Tibial artery (tissue), 4 donors: ENCODE data around the gene SLC25A13.

Source experiments
- DNase-seq, 2 donors: peaks; one replicate each; pipeline ENCODE4 v3.0.0-alpha.2; 2019
- H3K27ac ChIP-seq, 2 donors: fragments of 200-600 bp; sonication (generic) in 1 of 2; 1 replicate in 1 of 2; 2 replicates in 1 of 2; pipeline ENCODE4 v1.5.1; 2018 to 2019; ENCODE audit warnings: mild to moderate bottlenecking in 1 of 2
- H3K27me3 ChIP-seq, 2 donors: fragments of 200-600 bp; sonication (generic) in 1 of 2; one replicate each; pipeline versions ENCODE4 v1.5.1 to v1.6.0; 2016 to 2019
- H3K36me3 ChIP-seq, 3 donors: fragments of 200-600 bp; sonication (generic) in 2 of 3; one replicate each; pipeline ENCODE4 v1.5.1; 2016 to 2019; ENCODE audit warnings: mild to moderate bottlenecking in 2 of 3
- H3K4me1 ChIP-seq, 4 donors: fragments of 200-600 bp; sonication (generic) in 2 of 4; 1 replicate in 3 of 4; 2 replicates in 1 of 4; pipeline ENCODE4 v1.5.1; 2016 to 2019
- H3K4me3 ChIP-seq, 2 donors: fragments of 200-600 bp; sonication (generic) in 1 of 2; 1 replicate in 1 of 2; 2 replicates in 1 of 2; pipeline ENCODE4 v1.5.1; 2018 to 2019; ENCODE audit warnings: mild to moderate bottlenecking in 2 of 2
- H3K9me3 ChIP-seq, 3 donors: fragments of 200-600 bp; sonication (generic) in 1 of 3; one replicate each; pipeline ENCODE4 v1.5.1; 2016 to 2019
- intact Hi-C: fragments of 100-400 bp; cut with DNase I; formaldehyde crosslinking; loops from one replicate; pipeline ENCODE4 v1.15.0; 2023; ENCODE audit warnings: low total_unique reads
- TF ChIP-seq, protein P1 (sequence below), 2 experiments: fragments of 200-600 bp in 1 of 2; fragments of 450-650 bp in 1 of 2; IDR thresholded peaks; one replicate each; pipeline ENCODE4 v1.5.1; 2017 to 2019; ENCODE audit warnings: antibody characterized with exemption in 2 of 2, mild to moderate bottlenecking in 1 of 2, moderate library complexity in 1 of 2

Gene SLC25A13

DNA sequence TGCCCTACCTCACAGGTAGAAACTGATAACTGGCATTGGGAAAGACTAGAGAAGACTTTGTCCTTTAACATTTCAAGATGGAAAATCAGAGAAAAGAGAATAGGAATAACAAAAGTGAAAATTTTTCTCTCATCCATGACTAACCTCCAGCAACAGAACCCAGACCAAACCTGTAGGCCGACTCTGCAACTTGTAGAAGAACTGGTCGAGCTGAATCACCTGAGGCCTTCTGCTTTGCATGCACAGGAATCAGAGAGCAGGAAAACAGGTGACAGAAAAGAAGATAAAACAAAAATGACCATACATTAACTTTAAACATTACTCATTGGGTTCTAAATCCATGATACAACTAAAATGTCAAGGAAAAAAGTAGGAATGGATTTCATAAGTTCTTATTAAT, 137.1 kb downstream of the SLC25A13 start:
- intact Hi-C loops = no loop called here

DNA sequence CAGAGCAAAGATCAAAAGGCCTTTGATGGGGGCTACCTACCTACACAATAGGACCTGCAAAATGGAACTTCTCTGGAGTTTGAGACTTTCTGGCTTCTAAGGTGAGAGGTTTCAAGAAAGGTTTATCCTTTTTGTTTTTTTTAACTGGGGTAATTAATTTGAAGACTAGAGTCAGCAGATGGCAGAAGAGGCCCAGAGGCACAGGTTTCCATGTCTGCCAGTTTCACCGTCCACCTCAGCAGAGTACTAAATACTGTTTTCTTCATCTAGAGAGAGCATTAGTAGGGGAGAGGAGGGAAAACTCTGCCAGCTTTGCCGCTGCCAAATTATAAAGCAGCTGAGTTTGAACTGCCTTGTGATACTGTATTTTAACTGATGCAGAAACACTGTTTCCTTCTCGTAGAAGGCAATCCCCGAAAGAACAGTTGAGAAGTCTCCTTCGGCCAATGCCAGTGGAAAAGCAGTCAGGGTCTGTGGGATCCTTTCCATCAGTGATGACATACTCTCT, 138.7 kb downstream of the SLC25A13 start:
- peaks cover 31 to 39% (median 34%) of the 10 kb centered on the region in 3 donors for H3K36me3 ChIP-seq
- intact Hi-C loops = no loop called here
- no peak overlapping the region for H3K27ac ChIP-seq
- H3K4me3 ChIP-seq = no peak overlapping the region
- H3K4me1 ChIP-seq = peaks cover 0 to 7% (median 0%) of the 10 kb centered on the region in 4 donors
- TF ChIP-seq, protein P1, sequence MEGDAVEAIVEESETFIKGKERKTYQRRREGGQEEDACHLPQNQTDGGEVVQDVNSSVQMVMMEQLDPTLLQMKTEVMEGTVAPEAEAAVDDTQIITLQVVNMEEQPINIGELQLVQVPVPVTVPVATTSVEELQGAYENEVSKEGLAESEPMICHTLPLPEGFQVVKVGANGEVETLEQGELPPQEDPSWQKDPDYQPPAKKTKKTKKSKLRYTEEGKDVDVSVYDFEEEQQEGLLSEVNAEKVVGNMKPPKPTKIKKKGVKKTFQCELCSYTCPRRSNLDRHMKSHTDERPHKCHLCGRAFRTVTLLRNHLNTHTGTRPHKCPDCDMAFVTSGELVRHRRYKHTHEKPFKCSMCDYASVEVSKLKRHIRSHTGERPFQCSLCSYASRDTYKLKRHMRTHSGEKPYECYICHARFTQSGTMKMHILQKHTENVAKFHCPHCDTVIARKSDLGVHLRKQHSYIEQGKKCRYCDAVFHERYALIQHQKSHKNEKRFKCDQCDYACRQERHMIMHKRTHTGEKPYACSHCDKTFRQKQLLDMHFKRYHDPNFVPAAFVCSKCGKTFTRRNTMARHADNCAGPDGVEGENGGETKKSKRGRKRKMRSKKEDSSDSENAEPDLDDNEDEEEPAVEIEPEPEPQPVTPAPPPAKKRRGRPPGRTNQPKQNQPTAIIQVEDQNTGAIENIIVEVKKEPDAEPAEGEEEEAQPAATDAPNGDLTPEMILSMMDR (IDR thresholded peaks at IDR 0.05) = no peak
- DNase-seq = no peak
- H3K27me3 ChIP-seq = no peaks in the 10 kb centered on the region
- no peaks in the 10 kb centered on the region for H3K9me3 ChIP-seq

More for the DNA sequence above, 137.1 kb downstream of the SLC25A13 start:
- Histone ChIP-seq H3K4me3 (no peak overlapping the region), H3K36me3 (peaks cover 31 to 37% (median 34%) of the 10 kb centered on the region in 3 donors), H3K27ac (no peak overlapping the region), H3K27me3 (no peaks in the 10 kb centered on the region), H3K9me3 (no peaks in the 10 kb centered on the region), H3K4me1 (peaks cover 0 to 21% (median 6%) of the 10 kb centered on the region in 4 donors)
- DNase-seq = no peak
- TF ChIP-seq, protein P1 (IDR thresholded peaks at IDR 0.05) = no peak

DNA sequence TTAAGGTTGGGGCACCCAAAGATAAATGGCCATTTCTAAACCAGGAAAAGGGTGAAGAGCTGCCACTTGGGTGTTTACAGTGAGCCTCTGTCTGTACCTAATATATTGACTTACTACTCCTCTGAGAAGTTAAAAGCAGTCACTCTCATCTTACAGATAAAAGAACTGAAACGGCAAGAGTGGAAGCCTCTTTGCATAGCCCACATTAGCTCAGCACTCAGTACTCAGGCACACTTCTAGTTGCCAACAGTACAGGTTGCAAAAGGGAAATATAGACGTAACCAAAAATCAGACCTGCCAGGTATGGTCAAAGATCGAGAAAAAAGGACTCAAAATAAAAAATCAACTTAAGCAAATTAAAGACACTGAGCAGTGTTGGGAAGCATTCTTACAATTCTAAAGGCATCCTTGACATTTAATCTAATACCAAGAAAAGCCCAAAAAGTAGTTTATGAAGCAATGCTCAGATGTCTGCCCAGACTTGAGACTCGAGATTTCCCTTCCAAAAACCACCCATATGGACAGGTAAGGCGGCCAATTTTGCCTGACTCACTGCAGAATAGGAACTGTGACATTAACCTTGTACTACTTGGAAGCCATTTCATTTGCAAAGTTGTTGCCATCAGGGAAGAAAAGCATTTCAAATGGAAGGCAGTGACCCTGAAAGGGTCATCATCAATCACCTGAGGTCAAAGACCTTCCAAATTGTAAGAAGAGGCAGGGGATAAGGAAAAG, 139.3 kb downstream of the SLC25A13 start:
- Histone ChIP-seq H3K4me1 (peaks cover 0 to under 1% (median 0%) of the 10 kb centered on the region in 4 donors), H3K27me3 (no peaks in the 10 kb centered on the region), H3K4me3 (no peak overlapping the region), H3K36me3 (peaks cover 34 to 46% (median 37%) of the 10 kb centered on the region in 3 donors), H3K9me3 (no peaks in the 10 kb centered on the region), H3K27ac (no peak overlapping the region)
- TF ChIP-seq, protein P1 (IDR thresholded peaks at IDR 0.05) = no peak
- no peak for DNase-seq
- intact Hi-C loops = no loop called here

DNA sequence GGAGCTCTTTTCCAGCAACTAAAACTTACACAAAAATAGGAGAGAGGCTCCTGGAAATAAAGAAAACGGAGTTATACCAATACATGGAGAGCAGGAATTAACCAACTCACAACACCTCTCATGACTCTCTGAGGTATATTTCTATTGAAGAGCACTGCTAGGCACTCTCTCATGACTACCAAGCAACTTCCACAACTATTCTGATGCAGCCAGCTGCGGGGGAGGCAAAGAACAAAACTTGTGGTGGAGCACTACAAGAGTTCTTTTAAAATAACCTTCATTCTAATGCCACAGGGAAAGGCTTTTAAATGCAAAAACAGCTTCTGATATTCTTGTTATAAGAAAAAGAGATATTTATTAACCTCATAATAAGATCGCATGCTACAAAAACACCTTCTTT, 140.7 kb downstream of the SLC25A13 start:
- Histone ChIP-seq H3K4me3 (no peak overlapping the region), H3K4me1 (no peaks in the 10 kb centered on the region), H3K27ac (no peak overlapping the region), H3K36me3 (peaks cover 32 to 55% (median 38%) of the 10 kb centered on the region in 3 donors), H3K9me3 (no peaks in the 10 kb centered on the region), H3K27me3 (no peaks in the 10 kb centered on the region)
- TF ChIP-seq, protein P1 (IDR thresholded peaks at IDR 0.05) = no peak
- intact Hi-C loops = no loop called here
- DNase-seq = no peak

DNA sequence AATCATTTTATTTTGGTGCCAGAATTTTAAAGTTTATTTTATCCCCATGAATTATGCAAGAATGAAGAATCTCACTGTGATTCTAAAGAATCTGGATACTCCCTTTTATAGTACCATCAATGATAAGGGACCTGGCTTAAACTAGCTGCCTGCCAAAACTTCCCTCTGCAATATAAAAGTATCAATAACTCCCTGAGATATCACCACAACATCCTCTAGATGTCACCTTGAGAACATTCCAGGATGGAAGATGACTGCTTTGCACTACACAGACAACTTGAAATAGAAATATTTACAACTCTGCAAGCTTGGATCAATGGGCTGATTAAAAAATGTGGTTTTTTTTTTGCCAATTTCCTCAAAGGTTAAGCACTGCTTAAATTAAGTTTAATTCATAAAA, 142.1 kb downstream of the SLC25A13 start:
- Histone ChIP-seq H3K27me3 (no peaks in the 10 kb centered on the region), H3K27ac (no peak overlapping the region), H3K4me1 (no peaks in the 10 kb centered on the region), H3K9me3 (no peaks in the 10 kb centered on the region), H3K4me3 (no peak overlapping the region), H3K36me3 (peaks cover 22 to 54% (median 41%) of the 10 kb centered on the region in 3 donors)
- DNase-seq = no peak
- TF ChIP-seq, protein P1 (IDR thresholded peaks at IDR 0.05) = no peak
- intact Hi-C loops = no loop called here
